DMS114 treated with DMSO at 0.1 percent for 48 hours (cell line): ENCODE data around the gene ZNF44.
"Not testable (repeated sequence)": the region's sequence is repeated elsewhere in the genome, so short reads cannot be mapped to it uniquely, and the experiment has no call there.

Experiments used
- DNase-seq: peaks from one replicate; lab custom pipeline; 2025; ENCODE audit not compliant: unreplicated experiment; lab: John Stamatoyannopoulos, UW

The ZNF44 gene

DNA sequence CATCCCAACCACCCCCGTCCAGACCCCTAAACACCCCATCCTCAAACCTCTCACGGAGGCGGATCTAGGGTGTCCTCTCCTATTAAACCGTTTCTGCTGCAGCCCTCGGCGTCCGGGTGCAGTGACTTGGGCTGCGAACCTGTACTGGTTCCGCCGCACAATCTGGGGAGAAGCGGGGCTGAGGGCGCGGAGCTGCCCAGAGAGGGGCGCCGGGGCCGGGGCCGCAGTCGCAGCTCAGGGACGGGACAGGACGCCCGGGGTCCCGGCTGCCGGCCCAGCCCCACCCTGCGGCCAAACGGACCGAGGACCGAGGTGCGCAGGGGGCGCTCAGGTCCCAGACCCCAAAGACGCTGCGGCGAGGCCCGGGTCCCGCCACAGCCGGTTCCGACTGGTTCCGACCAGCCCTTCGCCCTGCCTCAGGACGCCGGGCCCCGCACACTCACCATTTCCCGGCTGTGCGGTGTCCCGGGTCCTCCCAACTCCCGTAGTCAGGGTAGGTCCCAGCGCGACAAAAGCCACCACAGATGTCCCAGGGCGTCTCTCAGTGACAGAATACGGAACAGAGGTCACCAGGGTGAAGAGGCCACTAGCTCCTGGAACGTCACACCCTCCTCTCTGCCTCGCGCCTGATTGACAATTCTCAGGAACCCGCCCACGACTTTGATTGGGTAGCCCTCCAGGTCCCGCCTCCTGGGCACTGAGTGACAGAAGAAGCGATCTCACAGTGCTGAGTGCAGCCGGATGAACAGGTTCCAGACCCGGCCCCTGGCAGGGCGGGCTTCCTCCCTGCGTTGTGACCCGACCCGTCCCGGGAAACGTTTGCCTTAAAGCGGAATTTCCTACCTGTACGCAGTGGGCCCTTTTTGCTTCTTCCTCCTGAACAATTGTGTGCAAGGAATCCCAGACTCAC is at the start of gene ZNF44:
Gene ZNF44, minus strand, starts transcription at position 635 of the 910 bp plus-strand sequence. Its CDS starts 189 bp downstream, at position 446.
- peak; percentile 83 for DNase-seq

DNA sequence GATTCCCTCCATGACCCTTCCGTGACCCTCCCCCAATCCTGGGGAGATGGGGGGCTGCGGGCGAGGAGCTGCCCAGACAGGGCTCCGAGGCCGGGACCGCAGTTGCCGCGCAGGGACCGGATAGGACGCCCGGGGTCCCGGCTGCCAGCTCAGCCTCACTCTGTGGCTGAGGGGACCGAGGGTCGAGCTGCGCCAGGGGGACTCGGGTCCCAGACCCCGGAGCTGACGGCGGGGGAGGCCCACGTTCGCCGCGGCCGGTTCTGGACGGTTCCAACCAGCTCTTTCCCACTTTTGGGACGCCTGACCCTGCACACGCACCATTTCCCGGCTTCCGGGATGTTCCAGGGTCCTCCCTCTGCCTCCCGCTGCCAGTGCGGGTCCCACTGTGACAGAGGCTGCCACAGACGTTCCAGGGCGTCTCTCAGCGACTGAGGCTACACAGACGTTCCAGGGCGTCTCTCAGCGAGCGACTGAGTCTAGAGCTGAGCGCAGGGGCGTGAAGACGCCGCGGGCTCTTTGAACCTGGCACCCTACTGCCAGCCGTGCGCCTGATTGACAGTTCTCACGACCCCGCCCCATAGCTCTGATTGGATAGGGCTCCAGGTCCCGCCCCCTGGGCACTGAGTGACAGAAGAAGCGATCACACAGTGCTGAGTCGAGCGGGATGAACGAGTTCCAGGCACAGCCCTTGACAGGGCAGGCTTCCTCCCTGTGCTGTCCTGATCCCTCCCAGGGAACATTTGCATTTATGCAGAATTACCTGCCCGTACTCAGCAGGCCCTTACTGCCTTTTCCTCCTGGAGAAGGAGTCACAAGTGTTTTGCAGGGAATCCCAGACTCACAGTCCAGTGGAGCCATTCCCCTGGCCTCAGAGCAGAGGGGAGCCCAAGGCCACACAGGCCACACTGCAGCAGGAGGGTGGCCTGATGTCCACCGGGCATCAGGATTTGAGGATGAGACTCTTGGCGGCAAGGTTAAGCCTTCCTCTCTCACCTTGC is 38.8 kb upstream of the ZNF44 start, which contains the start of gene ZNF563:
Gene ZNF563, minus strand, starts transcription at position 472 of the 998 bp plus-strand sequence. Its CDS starts 151 bp downstream, at position 321.
- peak; percentile 83 for DNase-seq

DNA sequence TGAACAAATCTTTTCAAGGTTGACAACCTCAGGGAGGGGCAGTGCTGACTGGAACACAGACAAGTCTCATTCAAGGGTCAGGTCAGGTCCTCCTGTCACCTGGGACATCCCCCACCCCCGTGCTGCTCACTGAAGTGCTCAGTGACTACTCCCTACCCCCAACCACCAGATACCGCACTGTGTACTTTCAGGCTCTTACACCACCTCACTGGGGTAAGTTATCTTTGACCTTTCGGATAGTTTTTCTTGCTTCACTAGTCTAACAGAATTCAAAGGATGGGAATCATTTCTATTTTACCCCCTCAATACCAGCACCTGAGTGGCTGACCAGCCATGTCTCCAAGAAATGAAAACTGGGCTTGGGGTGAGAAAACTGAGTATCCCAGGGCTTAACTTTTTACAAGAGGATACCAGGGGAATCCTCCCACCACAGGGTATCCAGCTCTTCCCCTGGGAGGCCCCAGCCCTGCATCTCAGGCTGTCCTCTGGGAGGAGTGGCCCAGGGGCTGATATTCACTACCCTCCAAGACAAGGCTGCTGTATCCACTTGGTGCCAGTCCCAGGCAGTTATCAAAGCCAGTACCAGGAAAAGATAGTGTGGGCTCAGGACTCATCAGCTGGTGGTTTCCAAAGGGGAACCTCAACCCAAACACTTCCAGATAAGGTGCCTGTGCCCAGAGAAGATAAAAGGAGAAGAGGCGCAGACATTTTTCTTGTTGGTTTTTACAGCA is 36.7 kb upstream of the ZNF44 start:
- no peak for DNase-seq

DNA sequence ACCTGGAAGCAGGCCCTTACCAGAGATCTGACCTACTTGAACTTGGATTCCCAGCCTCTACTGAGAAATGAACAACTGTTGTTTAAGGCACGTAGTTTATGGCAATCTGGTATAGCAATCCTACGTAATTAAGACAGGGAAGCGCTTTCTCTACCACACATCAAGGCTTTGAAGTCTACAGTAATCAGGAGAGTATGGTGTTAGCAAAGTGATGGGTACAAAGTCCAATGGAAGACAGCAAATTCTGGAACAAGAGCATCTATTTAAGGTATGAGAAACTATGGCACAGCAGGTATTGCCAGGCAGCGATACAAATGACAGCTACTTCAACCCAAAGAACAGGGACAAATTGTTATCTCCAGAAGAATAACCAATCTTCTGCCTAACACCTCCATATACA is 35.7 kb upstream of the ZNF44 start:
- no peak for DNase-seq

DNA sequence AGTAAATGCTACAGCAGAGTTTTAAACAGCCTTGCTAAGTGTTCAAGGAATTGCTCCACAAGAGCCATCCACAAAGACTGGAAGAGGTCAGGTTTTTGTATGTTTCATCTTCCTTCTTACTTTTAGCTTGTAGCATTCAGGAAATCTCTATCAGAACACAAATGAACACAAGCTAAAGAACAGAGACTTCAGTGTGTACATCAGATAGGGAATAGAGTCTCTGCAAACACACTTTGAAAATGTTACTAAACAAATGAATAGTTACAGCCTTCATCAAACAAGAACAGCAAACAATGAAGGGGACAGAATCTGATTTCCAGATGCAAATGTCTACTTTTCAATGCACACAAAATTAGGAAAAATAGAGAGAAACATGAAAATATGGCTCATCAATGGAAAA is 31.0 kb upstream of the ZNF44 start:
- DNase-seq, result no peak

DNA sequence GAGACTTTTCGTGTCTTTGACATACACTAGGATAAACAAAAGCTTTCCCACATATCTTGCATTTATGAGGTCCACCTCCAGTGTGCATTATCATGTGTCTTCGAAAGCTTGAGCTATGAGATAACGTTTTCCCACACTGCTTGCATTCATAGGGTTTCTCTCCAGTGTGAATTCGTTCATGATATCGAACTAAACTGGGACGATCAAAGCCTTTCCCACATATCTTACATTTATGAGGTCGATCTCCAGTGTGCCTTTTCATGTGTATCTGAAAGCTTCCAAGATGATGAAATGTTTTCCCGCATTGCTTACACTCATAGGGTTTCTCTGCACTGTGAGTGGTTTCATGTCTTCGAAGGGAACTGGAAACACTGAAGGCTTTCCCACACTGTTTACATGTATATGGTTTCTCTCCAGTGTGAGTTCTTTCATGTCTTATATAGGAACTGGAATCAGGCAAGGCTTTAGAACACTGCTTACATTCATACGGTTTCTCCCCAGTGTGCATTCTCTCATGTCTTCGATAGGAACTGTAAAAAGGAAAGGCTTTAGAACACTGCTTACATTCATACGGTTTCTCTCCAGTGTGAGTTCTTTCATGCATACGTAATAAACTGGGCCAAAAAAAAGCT is 24.2 kb upstream of the ZNF44 start:
- no peak for DNase-seq

DNA sequence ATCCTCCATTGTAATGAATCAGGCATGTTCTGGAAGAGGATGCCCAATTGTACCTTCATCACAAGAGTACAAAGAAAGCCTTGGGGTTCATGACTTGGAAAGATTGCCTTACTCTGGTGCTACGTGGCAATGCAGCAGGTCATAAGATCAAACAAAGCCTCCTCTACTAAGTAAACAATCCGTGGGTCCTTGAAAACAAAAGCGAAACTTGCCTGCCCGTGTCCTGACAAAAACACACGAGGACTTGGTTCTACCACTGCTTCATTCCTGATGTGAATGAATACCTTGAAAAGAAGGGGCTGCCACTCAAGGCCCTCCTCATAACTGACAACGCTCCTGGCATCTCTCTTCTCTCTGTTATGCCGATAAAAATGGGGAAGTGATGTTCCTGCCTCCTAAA is 19.9 kb upstream of the ZNF44 start:
- no peak for DNase-seq

DNA sequence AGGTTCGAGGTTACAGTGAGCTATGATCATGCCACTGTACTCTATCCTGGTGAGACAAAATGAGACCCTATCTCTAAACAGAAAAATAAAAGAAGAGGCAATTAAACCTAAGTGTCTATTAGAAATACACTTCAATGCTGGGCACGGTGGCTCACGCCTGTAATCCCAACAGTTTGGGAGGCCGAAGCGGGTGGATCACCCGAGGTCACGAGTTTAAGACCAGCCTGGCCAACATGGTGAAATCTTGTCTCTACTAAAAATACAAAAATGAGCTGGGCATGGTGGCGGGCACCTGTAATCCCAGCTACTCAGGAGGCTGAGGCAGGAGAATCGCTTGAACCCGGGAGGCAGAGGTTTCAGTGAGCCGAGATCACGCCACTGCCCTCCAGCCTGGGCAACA is 14.2 kb upstream of the ZNF44 start:
- not testable (repeated sequence) for DNase-seq

DNA sequence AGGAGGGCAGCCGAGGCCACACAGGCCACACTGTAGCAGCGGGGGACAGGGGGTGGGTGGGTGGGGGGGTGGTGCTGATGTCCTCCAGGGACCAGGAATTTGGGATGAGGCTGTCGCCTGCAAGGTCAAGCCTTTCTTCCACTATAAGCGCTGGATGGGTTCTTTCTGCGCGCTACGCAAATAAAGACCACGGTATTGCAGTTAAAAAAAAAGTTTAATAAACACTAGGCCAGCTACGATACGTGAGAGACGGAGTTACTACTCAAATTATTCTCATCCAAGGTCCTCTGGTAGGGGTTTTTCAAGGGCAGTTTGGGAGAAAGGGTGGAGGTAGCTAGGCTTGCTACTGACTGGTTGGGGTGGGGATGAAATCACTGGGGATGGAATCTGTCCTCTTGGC is 508 bp upstream of the ZNF44 start:
- no peak for DNase-seq

DNA sequence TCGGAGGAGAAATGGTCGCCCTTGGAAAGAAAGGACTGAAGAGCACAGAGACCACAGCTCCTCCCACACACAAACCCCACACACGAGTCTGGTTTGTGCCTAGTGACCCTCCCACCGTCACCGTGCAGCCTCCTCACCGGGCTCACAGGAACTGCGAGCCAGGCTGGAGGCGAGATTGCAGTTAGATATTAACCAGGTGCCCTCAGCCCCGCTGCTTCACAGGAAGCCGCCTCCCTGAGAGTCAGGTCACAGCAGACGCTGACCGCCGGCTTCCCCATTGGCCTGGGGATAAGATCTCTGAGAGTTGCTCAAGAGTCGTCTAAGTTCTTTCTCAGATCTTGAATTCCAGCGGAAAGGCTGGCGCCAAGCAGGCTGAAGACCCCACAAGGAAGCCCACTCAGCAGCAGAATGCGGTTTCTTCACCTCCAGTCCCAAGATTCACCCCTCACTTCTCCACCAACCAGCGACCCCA is 870 bp downstream of the ZNF44 start:
- peak; percentile 7 for DNase-seq

DNA sequence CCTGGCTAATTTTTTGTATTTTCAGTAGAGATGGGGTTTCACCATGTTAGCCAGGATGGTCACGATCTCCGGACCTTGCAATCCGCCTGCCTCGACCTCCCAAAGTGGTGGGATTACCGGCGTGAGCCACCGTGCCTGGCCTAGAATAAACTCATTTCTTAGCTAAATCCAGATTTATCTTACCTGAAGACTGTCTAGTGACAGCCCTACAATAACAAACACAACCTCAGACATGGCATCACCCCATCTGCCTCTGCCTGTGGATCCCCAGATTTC is 5.0 kb downstream of the ZNF44 start:
- DNase-seq, result no peak

DNA sequence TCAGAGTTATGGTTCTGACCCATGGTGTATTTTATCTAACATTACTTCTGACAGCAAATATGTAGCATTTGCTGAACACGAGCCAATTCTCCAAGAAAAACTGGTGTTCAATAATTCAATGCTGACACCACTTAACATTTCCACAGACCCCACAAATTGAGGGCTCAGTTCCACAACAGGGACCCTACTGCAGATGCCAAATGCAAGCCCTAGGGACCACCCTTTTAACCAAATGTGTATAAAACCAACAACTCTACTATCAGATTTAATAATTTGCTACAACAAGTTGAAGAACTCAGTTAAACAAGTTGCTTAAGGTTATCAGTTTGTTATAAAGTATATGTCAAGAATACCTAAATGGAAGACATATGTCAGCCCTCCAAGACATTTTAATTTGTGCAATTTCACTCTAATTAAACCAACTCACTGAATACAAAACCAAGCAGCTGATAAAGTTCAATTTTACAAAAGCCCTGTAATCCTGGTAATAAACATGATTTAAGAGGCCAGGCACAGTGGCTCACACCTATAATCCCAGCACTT is 6.7 kb downstream of the ZNF44 start:
- no peak for DNase-seq

DNA sequence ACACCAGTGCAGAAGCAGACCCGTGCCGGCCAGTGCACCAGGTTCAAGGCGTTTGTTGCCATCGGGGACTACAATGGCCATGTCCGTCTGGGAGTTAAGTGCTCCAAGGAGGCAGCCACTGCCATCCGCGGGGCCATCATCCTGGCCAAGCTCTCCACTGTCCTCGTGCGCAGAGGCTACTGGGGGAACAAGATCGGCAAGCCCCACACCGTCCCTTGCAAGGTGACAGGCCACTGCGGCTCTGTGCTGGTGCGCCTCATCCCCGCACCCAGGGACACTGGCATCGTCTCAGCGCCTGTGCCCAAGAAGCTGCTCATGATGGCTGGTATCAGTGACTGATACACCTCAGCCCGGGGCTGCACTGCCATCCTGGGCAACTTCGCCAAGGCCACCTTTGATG is 10.1 kb downstream of the ZNF44 start:
- DNase-seq, result no peak

DNA sequence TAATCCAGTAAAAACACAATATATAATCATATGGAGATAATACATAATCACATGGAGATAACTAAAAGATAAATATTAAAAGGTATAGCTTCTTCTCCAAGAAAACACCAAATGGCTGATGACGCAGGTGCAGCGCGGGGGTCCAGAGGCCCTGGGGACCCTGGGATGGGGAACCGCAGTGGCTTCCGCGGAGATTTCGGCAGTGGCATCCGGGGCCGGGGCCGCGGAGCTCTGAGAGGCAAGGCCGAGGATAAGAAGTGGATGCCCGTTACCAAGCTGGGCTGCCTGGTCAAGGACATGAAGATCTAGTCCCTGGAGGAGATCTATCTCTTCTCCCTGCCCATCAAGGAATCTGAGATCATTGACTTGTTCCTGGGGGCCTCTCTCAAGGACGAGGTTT is 10.5 kb downstream of the ZNF44 start:
- DNase-seq, result no peak

DNA sequence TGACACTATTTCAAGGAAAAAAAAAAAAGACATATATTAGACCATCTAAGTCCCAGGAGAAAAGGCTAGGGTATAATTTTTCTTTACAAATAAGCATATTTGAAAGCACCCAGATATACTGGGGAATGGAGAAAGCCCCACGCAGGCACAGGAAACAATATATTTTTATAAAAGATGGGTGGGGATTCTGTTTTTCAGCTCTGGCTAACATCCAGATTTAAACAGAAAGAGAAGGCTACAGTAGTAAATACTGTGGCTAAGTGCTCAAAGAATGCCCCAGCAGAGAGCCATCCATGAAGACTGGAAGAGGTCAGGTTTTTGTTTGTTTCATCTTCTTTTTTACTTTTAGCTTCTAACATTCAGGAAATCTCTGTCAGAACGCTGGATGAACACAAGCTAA is 16.0 kb downstream of the ZNF44 start:
- no peak for DNase-seq

DNA sequence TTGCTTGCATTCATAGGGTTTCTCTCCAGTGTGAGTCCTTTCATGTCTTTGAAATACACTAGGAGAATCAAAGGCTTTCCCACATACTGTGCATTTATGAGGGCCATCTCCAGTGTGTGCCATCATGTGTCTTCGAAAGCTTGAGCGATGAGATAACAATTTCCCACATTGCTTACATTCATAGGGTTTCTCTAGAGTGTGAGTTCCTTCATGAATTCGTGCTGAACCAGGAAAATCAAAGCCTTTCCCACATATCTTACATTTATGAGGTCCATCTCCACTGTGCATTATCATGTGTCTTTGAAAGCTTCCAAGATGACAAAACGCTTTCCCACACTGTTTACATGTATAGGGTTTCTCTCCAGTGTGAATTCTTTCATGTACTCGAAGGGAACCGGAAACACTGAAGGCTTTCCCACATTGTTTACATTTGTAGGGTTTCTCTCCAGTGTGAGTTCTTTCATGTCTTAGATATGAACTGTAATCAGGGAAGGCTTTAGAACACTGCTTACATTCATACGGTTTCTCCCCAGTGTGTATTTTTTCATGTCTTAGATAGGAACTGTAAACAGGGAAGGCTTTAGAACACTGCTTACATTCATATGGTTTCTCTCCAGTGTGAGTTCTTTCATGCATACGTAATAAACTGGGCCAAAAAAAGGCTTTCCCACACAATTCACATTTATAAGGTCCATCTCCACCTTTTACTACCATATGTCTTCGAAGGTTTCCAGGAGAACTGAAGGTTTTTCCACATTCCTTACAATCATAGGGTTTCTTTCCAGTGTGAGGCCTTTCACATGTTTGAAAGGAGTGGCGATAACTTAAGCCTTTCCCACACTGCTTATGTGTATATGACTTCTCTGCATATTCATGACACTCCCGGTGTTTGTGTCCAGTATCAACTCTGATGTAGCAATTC is 21.4 kb downstream of the ZNF44 start:
- DNase-seq, result no peak

DNA sequence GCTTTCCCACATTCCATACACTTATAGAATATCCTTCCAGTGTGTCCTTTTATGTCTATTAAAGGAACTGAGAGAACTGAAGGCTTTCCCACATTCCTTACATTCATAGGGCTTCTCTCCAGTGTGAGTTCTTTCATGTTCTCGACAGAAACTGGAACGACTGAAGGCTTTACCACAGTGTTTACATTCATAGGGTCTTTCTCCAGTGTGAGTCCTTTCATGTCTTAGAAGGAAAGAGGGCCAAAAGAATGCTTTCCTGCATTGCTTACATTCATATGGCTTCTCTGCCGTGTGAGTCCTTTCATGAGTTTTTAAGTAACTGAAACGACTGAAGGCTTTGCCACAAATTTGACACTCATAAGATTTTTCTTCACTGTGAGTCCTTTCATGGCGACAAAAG is 22.3 kb downstream of the ZNF44 start:
- no peak for DNase-seq

DNA sequence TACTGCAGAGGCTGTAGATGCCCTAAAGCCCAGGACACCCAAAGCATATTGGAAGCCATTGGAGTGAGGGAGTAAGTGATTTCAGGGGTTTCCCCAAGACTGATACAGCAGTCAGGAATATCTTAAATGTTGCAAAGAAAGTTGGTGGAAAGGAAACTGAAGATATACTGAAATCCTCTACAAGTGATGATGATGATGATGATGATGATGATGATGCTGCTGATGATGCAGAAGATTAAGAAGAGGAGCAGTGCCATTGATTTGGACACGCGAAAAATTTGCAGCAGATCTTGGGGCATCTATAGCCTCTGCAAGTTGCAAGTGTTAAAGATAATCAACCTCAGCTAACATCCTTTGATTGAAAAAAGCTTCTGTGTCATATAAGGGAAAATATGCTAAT is 23.8 kb downstream of the ZNF44 start:
- DNase-seq, result no peak
